Ecto neural progenitor cell (in vitro differentiated cells): ENCODE measurements around the gene ST14.

Source experiments
- DNase-seq: peaks from one replicate; pipeline ENCODE4 v3.0.0-alpha.2; 2018; ENCODE audit warnings: low spot score

The ST14 gene

GRCh38 chr11:130136107-130136506 is 23.5 kb upstream of the ST14 start:
- DNase-seq: no peak

- DNase-seq: no peak
Observed at GRCh38 chr11:130137999-130138398, 21.6 kb upstream of the ST14 start.

GRCh38 chr11:130139401-130139800 is 20.2 kb upstream of the ST14 start:
- no peak for DNase-seq

- no peak for DNase-seq
Observed at GRCh38 chr11:130141561-130142341, 17.8 kb upstream of the ST14 start.

- no peak for DNase-seq
Observed at GRCh38 chr11:130144141-130144540, 15.4 kb upstream of the ST14 start.

GRCh38 chr11:130144861-130145281 is 14.7 kb upstream of the ST14 start:
- no peak for DNase-seq

- no peak for DNase-seq
Observed at GRCh38 chr11:130145311-130145812, 14.2 kb upstream of the ST14 start.

- no peak for DNase-seq
Observed at GRCh38 chr11:130145975-130146776, 13.4 kb upstream of the ST14 start.

- no peak for DNase-seq
Observed at GRCh38 chr11:130146796-130147195, 12.8 kb upstream of the ST14 start.

- no peak for DNase-seq
Observed at GRCh38 chr11:130148796-130149326, 10.7 kb upstream of the ST14 start.

GRCh38 chr11:130150790-130151189 is 8.8 kb upstream of the ST14 start:
- no peak for DNase-seq

GRCh38 chr11:130151196-130151595 is 8.4 kb upstream of the ST14 start:
- no peak for DNase-seq

- DNase-seq: no peak
Observed at GRCh38 chr11:130156108-130157022, 3.2 kb upstream of the ST14 start.

GRCh38 chr11:130157101-130157500 is 2.5 kb upstream of the ST14 start:
- DNase-seq: no peak

- no peak for DNase-seq
Observed at GRCh38 chr11:130157840-130158239, 1.7 kb upstream of the ST14 start.

GRCh38 chr11:130159139-130159538 is 443 bp upstream of the ST14 start:
- DNase-seq: no peak

GRCh38 chr11:130160498-130161155 is 1.0 kb downstream of the ST14 start:
- no peak for DNase-seq

- DNase-seq: no peak
Observed at GRCh38 chr11:130161441-130162145, 2.0 kb downstream of the ST14 start.

GRCh38 chr11:130162733-130163132 is 3.2 kb downstream of the ST14 start:
- no peak for DNase-seq

GRCh38 chr11:130163346-130164220 is 4.0 kb downstream of the ST14 start:
- no peak for DNase-seq
